SK-N-MC (cell line): Measurements from ENCODE around the gene MPV17.

Source experiments
- EZH2 ChIP-seq: fragments of 200-600 bp; sonication (generic); IDR thresholded peaks from one replicate; pipeline ENCODE4 v1.6.1; 2017; ENCODE audit warnings: antibody characterized with exemption
- POLR2AphosphoS5 ChIP-seq: IDR thresholded peaks from 2 replicates; pipeline ENCODE4 v1.6.1; 2012; ENCODE audit warnings: mild to moderate bottlenecking, low read depth, low read length, borderline replicate concordance

DNA sequence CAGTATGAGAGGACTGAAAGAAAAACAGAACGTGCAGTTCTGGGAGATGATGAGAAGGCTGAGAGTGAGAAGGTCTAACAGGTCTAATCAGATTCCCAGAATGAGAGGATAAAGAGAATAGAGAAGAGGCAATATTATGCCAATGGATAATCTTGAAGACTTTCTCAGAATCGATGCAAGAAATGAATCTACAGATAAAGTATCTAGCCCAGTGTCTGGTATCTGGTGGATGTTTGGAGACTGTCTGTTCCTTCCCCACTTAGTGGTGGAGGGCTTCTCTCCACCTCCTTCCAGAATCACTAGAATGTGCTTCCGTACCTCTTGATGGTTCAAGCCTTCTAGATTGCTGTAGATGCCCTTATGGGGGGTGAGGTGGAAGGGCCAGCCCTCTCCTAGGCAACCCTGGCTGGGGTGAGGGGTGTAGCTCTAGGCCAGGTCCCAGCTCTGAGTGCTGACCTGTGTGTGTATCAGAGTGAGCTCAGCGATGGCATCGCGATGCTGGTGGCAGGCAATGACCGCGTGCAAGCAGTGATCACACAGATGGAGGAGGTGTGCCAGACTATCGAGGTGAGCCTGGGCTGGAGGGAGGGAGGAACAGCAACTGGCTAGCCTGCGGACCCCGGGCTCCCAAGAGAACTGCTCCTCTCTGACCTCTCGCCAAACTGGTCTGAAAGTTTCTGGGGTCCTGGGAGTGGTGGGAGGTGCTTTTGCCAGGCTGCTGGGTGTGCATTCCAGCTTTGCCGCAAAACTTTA is 18.2 kb downstream of the MPV17 start:
- TF ChIP-seq POLR2AphosphoS5 (no peak), EZH2 (no peak)
